Stimulated activated CD4-positive, alpha-beta T cell treated with anti-CD3 and anti-CD28 coated beads, Interleukin-1b, Interleukin-23, amount 100 ng/mL, for 48 hours (primary cell): ENCODE results near the gene GPC5.
"Not testable (repeated sequence)": the region's sequence is repeated elsewhere in the genome, so short reads cannot be mapped to it uniquely, and the experiment has no call there.

ENCODE experiments used
- DNase-seq: peaks from one replicate; pipeline ENCODE4 v3.0.0-alpha.2; 2020

Gene GPC5

GRCh38 chr13:92415781-92416180 is 1017.4 kb downstream of the GPC5 start:
- no peak for DNase-seq

- no peak for DNase-seq
Measured at GRCh38 chr13:92418818-92419412, 1020.5 kb downstream of the GPC5 start.

- DNase-seq, result no peak
Measured at GRCh38 chr13:92429231-92429630, 1030.8 kb downstream of the GPC5 start.

GRCh38 chr13:92433386-92433785 is 1035.0 kb downstream of the GPC5 start:
- DNase-seq, result no peak

- DNase-seq, result no peak
Measured at GRCh38 chr13:92433963-92434362, 1035.5 kb downstream of the GPC5 start.

- no peak for DNase-seq
Measured at GRCh38 chr13:92436924-92437323, 1038.5 kb downstream of the GPC5 start.

- no peak for DNase-seq
Measured at GRCh38 chr13:92444244-92444643, 1045.8 kb downstream of the GPC5 start.

GRCh38 chr13:92451060-92451459 is 1052.6 kb downstream of the GPC5 start:
- DNase-seq, result no peak

GRCh38 chr13:92452840-92453239 is 1054.4 kb downstream of the GPC5 start:
- DNase-seq, result no peak

GRCh38 chr13:92459306-92459705 is 1060.9 kb downstream of the GPC5 start:
- DNase-seq, result no peak

- no peak for DNase-seq
Measured at GRCh38 chr13:92460479-92460878, 1062.1 kb downstream of the GPC5 start.

- DNase-seq, result no peak
Measured at GRCh38 chr13:92461402-92461801, 1063.0 kb downstream of the GPC5 start.

GRCh38 chr13:92461831-92462230 is 1063.4 kb downstream of the GPC5 start:
- DNase-seq, result no peak

- no peak for DNase-seq
Measured at GRCh38 chr13:92463134-92463533, 1064.7 kb downstream of the GPC5 start.

- DNase-seq, result no peak
Measured at GRCh38 chr13:92473765-92474475, 1075.5 kb downstream of the GPC5 start.

- DNase-seq, result no peak
Measured at GRCh38 chr13:92480387-92480786, 1082.0 kb downstream of the GPC5 start.

- DNase-seq, result not testable (repeated sequence)
Measured at GRCh38 chr13:92482790-92483189, 1084.4 kb downstream of the GPC5 start.

GRCh38 chr13:92483894-92484293 is 1085.5 kb downstream of the GPC5 start:
- no peak for DNase-seq

- DNase-seq, result no peak
Measured at GRCh38 chr13:92487238-92487637, 1088.8 kb downstream of the GPC5 start.

- no peak for DNase-seq
Measured at GRCh38 chr13:92488249-92488852, 1089.9 kb downstream of the GPC5 start.

- no peak for DNase-seq
Measured at GRCh38 chr13:92491839-92492238, 1093.4 kb downstream of the GPC5 start.

GRCh38 chr13:92494915-92495314 is 1096.5 kb downstream of the GPC5 start:
- DNase-seq, result no peak

- no peak for DNase-seq
Measured at GRCh38 chr13:92500192-92500591, 1101.8 kb downstream of the GPC5 start.

GRCh38 chr13:92510416-92510815 is 1112.0 kb downstream of the GPC5 start:
- no peak for DNase-seq
